Medulla oblongata (tissue), 1 donor: ENCODE measurements around the gene CAMK1D.
"Not testable (repeated sequence)": the region's sequence is repeated elsewhere in the genome, so short reads cannot be mapped to it uniquely, and the experiment has no call there.

Experiments used
- DNase-seq: peaks from one replicate; pipeline ENCODE4 v3.0.0-alpha.2; 2015; ENCODE audit errors: extremely low spot score

The CAMK1D gene

DNA sequence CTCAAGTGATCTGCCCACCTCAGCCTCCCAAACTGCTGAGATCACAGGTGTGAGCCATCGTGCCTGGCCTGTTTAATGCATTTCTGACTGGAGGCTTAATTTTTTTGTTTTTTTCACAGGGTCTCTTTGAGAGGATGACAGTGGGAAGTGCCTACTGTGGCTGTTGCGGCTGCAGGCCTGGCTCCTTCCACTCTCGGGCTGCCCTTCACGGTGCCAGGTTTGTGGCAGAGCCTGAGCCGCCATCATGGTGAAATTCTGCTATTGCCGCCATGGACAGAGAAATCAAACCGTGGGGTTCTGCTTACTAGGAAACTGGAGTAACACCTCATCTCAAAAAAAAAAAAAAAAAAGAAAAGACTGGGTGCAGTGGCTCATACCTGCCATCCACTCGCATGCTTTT, 142.7 kb downstream of the CAMK1D start:
- no peak for DNase-seq

DNA sequence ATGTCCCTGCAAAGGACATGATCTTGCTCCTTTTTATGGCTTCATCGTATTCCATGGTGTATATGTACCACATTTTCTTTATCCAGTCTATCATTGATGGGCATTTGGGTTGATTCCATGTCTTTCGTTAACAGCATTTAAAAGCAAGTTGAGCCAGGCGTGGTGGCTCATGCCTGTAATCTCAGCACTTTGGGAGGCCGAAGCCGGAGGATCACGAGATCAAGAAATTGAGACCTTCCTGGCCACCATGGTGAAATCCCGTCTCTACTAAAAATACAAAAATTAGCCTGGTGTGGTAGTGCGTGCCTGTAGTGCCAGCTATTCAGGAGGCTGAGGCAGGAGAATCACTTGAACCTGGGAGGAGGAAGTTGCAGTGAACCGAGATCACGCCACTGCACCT, 147.7 kb downstream of the CAMK1D start:
- DNase-seq = not testable (repeated sequence)

- DNase-seq = peak; percentile 77
Measured at GRCh38 chr10:12499076-12499986, 150.0 kb downstream of the CAMK1D start.

GRCh38 chr10:12500381-12501303, 151.3 kb downstream of the CAMK1D start:
- DNase-seq = no peak

- no peak for DNase-seq
Measured at GRCh38 chr10:12501324-12501723, 152.0 kb downstream of the CAMK1D start.

DNA sequence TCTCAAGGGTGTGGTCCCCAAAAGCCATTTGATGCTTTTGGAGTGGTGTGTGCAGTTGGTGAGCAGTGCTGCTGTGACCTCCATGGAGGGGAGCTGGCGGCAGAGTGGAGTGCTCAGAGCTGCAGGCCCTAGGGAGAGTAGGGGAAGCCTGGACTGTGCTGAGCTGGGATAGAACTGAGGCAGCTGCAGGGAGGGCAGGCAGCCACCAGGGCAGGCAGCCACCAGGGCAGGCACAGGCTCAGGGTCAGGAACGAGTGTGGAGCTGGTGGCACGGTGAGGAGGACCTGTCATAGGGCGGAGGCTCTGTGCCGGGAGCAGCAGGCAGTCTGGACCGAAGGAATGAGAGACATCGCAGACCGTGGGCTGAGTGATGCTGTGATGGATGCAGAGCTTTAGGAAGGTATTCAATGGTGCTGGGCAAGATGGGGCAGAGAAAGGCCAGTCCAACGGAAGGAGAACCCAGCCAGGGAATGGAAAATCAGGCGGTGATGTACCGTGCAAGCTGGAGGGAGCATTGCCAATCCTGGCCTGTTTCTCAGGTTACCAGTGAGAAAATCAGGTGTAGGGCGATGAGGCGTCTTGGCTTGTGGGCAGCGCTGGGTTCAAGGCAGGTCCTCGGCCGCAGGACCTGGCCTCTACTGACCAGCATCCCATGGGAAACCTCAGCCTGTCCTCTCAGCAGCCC, 152.6 kb downstream of the CAMK1D start:
- DNase-seq = no peak

DNA sequence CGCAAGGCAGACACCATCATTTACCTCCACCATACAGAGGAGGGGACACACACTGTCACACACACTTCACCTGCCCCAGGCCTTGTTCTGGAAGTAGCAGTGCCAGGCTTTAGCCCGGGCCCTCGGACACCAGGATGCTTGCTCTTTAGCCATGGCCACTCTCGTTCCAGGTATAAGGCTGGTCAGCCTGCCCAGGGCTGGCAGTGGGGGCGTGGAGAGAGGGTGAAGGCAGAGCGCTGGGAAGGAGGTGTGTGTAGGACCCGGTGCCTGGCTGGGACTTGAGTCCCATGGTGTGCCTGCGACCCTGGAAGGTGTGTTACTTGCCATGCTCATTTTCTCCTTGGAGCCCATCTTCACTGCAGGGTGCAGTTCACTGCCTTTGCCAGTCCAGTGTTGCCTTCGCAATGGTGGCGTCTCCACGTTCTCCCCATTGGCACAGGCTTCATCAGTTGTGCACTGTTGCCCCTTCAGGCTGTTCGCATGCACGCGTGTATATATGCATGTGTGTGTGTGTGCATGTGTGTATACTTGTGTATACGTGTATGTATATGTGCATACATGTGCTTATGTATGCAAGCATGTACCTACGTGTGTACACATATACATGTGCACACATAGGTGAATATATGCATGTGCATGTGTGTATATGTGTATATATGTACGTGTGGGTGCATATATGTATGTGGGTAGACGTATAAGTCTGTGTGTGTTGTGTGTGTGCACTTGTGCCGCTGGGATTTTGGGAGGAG, 153.4 kb downstream of the CAMK1D start:
- no peak for DNase-seq

- no peak for DNase-seq
Measured at GRCh38 chr10:12503311-12503710, 154.0 kb downstream of the CAMK1D start.

DNA sequence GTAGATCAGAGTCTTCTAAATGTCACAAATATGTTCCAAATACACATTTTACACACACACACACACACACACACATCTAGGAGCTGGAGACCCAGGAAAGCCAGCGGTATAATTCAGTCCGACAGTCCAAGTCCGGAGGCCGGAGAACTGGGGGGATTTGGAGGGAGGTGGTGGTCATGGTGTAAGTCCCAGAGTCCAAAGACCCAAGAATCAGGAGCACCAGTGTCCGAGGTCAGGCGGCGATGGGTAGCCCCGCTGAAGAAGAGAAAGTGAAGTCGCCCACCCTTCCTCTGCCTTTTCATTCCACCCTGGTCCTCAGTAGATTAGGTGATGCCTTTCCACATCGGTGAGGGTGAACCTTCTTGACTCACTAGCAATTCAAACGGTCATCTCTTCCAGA, 154.8 kb downstream of the CAMK1D start:
- no peak for DNase-seq

GRCh38 chr10:12504628-12505027, 155.3 kb downstream of the CAMK1D start:
- DNase-seq = no peak

- no peak for DNase-seq
Measured at GRCh38 chr10:12505683-12506082, 156.3 kb downstream of the CAMK1D start.

DNA sequence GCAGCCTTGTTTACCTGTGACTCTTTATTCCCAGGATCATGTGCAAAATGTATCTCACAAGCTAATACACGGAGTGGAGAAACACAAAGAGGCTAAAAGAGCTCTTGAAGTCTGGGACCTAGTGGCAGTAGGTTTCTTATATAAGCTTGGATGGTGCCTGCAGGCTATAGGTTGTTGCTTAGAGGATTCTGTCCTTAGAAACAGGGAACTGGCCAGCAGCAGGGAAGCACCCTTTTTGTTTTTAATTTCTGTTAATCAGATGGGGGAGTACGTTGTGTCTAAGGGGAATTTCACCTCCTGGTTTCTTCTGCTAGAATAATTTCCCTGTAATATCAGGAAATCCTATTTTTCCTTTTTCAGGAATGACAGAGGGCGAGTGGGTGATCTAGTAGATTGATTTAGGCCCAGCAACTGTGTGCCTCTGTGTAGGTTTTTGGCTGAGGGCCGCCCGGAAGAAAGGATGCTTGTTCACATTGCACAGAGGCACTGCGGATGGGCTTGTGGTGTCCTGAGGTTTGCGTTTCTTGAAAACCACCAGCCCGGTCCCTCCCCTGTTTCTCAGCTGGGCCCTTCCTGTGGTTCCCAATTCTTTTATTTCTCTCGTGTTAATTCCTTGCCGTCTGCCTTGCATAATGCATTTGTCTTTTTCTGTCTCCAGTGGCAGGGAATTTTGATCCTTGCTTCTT, 158.0 kb downstream of the CAMK1D start:
- no peak for DNase-seq

- no peak for DNase-seq
Measured at GRCh38 chr10:12508165-12508564, 158.8 kb downstream of the CAMK1D start.

GRCh38 chr10:12509016-12509793, 159.9 kb downstream of the CAMK1D start:
- no peak for DNase-seq

DNA sequence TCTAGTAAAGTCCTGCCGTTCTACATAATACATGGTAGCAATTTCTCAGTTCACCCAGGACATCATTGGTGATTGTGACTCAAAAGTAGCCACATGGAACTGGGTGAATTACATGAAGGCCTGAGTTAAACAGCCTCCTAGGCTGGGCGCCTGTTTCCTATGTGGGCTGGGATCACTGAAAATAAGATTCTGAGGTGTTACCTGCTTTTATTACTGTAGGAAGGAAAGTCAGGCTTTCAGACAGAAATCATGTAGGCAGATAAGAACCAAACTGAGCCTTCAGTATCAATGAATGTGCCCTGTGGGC, 160.4 kb downstream of the CAMK1D start:
- DNase-seq = no peak

DNA sequence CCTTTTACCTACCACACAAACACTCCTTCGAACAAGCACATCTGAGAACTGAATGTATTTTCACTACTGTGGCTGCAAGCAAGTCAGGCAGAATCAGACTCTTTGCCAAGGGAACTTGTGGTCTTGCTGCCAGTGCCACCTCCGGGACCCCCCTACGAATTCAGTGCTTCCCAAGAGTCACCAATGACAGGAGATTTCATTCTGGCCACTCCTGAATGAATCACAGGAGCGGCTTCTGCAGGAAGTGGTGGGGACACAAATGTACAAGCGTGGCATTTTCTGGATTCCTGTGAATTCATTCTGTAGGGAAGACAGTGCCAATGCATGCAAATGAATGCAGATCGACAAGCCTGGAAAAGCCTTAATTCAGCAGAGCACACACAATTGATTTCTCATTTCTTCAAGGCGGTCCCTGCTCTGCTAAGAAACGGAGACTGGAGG, 161.2 kb downstream of the CAMK1D start:
- DNase-seq = peak; percentile 20

DNA sequence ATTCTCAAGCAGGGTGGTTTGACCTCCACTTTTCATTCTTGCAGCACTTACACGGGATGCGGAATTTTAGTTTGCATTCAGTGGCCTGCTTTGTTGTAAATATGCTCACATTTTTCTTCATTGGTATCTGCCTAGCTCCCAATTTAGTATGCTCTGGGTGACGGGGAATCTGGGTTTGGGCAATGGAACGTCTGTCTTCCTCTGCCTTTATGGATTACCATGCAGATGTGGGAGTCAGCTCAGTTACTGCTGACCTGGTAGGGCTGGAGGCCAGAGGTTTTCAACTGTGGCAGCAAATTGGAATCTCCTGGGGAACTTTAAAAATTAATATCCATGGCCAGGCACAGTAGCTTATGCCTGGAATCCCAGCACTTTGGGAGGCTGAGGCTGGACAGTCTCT, 161.6 kb downstream of the CAMK1D start:
- no peak for DNase-seq

DNA sequence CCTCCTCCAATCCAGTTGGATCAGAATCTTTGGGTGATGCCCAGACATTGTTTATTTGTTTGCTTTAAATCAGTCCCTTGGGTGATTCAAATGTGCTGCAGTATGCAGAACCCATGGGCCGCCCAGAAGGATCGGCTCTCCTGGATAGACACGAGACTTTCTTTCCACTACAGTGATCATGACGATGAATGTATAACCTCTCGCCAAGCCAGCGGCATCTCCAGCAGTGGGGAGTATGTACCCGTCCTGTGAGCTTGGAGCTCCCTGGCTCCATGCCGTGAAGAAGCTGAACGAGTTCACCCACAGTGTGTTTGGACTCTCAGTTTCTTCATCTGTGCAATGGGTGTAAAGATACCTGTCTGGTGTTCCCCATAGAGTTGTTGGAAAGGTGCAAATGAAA, 162.3 kb downstream of the CAMK1D start:
- DNase-seq = no peak

DNA sequence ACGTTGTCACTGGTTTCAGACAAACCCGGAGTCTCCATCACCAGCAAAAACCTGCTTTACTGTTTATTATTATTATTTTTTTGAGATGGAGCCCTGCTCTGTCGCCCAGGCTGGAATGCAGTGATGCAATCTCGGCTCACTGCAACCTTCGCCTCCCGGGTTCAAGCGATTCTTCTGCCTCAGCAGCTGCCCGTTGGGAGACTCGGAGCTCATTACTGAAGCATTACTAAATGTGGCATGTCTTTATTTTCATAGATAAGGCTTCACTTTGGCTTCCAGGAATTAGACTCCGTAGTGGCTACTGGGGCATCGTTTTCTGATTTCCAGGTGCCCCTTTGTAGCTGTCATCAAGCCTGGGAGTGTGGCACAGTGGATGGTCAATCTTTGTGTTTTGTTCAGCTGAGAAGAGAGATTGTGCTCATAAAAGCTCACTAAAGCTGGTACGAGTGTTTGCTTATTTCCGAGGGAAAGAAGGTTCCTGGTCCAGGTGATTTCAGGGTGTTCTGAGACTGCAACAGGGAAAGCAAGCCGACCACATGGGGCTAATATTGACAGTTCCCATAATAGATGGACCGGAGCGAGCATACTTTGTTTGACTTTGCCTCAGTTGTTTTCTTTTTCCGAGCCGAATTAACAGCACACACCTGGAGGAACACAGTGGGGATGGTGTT, 163.1 kb downstream of the CAMK1D start:
- DNase-seq = no peak

DNA sequence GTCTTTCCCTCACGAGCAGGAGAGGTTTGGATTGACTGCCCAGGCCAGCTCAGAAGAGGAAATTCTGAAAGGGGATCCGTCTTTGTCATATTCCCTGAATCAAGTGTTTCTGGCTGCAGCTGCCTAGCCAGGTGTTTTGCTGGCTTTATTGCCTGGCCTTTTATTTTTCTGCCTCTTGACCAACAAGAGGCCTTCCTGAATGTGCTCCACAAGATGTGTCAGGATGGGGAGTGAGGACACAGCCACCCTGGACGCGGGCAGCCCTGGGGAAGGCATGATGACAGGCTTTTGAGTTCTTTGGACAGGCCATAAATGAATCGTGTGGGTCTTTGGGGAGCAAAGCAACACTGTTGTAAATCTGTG, 163.6 kb downstream of the CAMK1D start:
- no peak for DNase-seq
